ENCODE results near the gene NKD2. TPM values are rescaled to one million over a fixed set of nuclear protein-coding genes. Genes with fewer than 3 reads are reported as not detected.
"Not testable (repeated sequence)": the region's sequence is repeated elsewhere in the genome, so short reads cannot be mapped to it uniquely, and the experiment has no call there.

The NKD2 gene, protein sequence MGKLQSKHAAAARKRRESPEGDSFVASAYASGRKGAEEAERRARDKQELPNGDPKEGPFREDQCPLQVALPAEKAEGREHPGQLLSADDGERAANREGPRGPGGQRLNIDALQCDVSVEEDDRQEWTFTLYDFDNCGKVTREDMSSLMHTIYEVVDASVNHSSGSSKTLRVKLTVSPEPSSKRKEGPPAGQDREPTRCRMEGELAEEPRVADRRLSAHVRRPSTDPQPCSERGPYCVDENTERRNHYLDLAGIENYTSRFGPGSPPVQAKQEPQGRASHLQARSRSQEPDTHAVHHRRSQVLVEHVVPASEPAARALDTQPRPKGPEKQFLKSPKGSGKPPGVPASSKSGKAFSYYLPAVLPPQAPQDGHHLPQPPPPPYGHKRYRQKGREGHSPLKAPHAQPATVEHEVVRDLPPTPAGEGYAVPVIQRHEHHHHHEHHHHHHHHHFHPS
- 4.3 TPM in 1 of 2 replicates, not detected in the other for total RNA-seq (2014; rRNA removed; shearing (Covaris generic))

DNA sequence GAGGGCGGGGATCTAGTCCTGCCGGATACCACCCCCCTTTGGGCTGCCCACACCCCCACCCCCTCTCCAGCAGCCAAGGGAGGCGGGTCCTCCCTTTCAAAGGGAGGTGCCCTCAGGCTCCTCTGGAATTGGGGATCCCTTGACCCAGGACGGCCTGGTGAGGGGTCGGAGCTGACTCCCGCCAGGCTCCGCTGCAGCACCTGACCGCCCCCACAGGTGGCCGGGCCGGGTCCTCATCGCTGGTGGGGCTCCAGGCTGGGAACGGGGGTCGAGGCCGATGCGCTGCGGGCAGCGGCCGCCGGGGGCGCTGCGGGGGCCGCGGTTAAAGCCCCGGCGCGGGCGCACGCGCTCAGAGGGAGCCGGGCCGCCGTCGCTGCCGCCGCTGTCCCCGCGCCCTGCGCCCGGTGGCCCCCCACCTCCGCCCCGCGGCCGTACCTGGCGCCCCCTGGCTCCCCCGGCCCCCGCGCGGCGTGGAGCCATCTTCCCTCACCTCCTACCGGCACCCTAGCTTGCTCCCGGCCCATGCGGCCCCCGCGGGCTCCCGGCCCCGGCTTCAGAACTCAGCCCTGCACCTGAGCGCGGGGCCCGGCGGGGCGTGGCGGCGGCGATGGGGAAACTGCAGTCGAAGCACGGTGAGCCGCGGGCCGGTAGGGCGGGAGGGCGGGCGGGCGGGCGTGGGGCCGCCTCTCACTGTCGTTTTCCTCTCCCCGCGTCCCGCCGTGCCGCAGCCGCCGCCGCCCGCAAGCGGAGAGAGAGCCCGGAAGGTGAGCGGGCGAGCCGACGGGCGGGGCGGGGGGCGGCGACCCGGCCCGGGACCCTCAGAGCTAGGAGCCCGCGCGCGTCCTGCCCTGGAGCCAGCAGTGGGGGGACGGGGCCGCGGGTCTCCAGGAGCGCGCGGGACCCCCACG lies at the start of gene NKD2:
Gene NKD2, plus strand, starts transcription at position 352 of the 908 bp plus-strand sequence. Its CDS starts 256 bp downstream, at position 608.
- no peak for DNase-seq (ENCODE audit: low spot score)

DNA sequence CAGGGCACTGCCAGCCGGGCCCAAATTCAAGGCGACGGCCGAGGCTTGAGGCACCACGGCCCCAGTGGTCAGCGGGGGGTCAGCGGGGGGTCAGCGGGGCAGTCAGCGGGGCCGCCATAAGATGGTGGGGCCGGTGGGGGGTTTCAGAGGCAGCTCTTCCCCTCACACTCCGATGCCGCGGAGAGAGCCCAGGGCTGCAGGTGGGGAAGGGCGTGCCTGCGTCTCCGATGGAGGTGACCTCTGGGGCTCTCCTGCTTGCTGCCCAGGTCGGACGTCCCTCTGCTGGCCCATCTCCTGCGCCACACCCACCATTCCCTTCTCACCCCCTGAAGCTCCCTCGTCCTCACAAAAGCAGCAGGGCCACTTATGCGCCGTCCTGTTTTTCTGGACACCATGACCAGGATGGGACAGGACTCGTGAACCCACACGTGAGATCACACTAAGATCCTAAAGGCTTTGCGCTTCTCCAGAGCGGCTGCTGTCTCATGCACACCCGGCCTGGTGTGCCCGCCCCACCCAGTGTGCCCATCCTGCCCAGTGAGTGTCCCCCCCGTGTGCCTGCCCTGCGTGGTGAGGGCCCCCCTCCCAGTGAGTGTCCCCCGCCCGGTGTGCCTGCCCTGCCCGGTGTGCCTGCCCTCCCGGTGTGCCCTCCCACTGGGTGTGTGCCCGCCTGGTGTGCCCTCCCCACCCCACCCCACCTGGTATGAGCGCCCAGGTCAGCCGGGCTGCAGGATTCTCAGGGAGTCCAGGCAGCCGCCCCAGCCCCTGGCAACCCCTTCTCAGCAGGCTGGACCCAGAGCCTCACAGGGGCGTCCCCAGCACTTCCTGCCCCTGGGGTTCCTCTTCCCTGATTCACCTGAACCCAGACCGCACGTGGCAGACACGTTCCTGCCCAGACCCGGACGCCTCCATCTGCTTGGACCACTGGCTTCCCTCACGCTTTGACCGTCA lies 48.7 kb upstream of the NKD2 start:
- no peak for DNase-seq (ENCODE audit: low spot score)

DNA sequence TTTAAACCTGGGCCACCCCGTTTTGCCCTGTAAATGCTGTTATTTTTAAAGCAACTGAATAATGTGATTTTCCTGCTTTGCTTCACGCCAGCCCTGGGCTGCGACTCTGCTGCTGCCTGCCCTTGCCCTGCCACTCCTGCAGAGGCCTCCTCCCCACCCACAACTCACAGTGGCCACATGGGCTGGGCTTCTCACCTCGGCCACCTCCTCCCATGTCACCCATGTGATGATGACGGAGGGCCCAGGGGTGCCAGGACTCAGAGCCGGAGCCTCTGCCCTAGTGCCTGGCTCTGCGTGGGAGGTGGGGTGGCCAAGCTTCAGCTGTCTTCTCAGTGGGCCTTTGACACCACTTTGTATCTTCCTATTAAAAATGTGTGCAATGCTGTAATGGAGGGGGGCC lies 48.1 kb upstream of the NKD2 start:
- DNase-seq (ENCODE audit: low spot score) = no peak

DNA sequence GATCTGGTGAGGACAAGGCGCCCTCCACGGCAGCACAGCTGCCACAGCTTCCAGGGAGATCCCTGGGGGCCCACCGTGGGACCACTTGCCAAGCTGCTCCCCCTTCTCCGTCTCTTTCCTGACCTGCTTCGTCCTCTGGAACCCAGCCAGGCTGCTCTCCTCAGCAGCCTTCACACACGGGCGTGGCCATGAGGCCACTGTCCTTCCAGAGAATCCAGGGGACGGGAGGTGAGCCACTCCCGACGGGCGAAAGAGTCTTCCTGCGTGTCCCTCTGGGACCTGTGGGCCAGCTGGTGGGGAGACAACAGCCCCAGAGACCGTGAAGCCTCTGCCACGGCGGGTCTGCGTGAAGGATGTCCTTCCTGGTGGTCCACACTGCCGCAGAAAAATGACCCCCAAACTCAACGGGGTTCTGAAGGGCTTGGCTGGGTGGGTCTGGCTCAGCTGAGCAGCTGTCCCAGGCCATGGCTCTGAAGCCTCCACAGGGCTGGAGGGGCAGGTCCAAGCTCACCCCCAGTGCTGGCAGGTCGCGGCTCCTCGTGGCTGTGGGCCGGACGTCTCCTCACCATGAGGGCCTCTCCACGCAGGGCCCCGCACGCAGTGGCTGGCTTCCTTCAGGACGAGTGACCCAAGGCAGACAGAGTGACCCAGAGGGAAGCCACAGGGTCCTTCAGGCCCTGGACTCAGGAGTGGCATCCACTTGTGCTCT lies 47.4 kb upstream of the NKD2 start:
- no peak for DNase-seq (ENCODE audit: low spot score)

DNA sequence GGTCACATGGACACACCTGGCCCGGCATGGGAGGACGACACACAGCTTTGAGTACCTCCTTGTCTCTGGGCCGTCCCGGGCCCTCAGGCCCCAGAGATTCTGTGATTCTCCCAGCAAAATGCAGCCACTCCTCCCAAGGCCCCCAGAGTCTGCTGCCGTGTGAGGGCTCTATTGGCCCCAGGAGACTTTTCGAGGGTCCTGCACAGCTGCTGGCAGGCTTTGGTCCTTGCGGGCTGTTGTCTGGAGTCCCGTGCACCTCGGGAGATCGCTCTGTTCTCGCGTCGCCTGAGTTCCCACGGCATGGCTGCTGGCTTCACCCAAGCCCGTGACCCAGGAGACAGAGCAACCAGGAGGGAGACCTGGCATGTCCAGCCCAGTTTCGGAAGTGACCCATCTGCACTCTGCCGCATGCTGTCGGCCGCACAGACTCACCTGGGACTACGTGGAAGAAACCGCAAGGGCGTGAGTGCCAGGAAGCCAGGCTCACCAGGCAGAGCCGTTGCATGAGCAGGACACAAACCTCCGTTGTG lies 46.8 kb upstream of the NKD2 start:
- DNase-seq (ENCODE audit: low spot score) = no peak

DNA sequence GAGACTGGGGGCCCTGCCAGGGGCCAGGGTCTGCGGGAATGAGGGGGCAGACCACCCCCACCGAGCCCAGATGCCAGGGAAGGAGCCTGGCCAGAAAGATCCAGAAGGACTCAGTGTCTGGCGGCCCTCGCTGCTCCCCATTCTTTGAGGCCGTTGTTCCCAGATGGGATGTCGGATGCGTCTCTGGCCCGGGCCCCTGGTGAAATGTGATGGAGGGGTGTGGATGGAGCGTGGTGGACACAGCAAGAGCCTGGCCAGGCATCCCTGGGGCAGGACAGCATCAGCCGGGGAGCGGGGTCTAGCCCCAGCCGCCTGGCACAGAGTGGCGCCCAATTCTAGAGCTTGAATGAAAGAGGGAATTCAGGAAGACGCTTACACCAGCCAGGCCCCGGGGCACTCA lies 46.2 kb upstream of the NKD2 start:
- DNase-seq (ENCODE audit: low spot score) = no peak

DNA sequence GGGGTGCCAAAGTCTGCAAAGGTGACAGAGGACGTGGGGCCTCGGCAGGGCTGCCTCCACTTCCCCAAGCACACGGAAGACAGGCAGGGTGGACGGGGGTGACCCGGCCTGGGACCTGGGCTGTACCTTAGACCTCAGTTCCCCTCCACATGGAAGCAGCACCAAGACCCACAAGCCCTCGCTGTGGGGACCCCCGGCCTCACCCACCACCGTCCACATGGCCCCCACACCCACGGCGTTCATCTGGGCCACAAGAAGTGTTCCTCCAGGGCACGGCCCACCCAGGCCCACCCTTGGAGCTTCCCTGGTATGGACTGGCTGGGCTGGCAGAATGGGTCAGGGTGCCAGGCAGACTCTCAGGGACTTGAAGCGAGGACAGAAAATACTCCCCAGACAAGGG lies 45.8 kb upstream of the NKD2 start:
- no peak for DNase-seq (ENCODE audit: low spot score)

DNA sequence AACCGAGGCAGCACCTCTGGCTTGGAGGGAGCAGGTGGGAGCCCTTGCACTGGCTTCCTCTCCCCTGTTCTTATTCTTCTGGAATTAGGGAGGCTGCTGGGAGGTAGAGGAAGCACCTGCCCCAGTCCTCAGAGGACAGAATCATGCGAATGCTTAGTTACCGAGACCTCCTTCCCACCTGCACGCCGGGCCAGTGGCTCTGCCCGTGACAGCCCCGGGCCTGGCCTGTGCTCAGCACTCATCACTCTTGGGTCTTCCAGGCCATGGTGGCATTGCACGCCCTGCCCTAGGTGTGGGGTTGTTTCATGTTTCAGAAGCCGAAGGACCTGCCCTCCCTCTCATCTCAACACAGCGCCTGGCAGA lies 45.3 kb upstream of the NKD2 start:
- DNase-seq (ENCODE audit: low spot score) = no peak

DNA sequence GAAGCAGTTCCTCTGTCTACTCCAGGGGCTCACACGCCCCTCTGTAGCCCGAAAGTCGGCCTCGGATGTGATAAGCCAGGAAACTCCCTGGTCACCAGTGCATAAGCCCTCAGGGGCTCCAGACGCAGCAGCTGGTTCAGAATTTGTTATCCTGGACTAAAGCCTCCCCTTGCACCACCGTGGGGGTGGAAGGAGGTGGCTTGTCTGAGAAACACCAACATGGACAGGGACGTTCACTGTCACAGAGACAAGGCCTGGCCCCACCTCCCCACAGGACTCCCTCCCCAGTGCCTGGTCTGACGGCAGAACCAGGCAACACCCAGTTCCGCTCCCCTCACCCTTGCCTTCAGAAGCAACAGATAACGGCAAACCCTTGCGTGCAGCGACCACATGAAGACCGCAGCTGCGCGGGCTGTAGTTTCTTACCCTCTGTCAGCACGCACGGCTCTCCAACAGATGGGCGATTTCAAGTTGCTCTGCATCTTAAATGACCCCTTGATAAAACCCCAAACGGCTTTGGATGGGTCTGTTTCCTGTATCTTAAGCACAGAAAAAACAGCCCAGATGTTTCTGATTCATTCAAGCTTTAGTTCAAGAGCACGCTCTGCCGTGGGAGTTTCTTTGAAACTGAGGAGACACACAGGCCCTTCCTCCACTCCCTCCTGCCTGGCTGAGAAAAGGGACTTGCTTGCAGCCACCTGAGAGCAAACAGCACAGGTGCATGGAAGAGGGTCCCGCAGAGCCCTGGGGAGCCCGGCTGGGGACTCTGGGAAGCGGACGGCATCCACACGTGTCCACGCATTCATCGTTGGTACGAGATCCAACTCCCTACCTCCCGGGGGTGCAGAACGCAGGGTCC lies 44.7 kb upstream of the NKD2 start:
- DNase-seq (ENCODE audit: low spot score) = no peak

DNA sequence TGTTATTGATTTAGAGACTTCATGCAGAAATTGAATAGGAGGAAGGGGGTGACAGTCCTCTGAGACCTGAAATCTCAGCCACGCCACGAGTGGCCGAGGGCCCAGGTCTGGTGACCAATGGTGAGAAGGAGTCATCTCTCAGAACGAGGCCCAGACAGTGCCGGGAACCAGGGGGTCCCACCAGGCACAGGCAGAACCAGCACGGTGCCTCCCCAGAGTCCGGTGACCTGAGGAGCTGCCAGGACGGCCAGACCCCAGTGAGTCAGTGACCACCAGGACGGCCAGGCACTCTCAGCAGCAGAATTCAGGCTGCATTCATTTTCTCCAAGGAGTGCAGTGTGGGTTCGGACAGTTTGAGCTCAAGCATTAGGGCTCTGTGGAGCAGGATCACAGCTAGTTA lies 43.8 kb upstream of the NKD2 start:
- DNase-seq (ENCODE audit: low spot score) = no peak

DNA sequence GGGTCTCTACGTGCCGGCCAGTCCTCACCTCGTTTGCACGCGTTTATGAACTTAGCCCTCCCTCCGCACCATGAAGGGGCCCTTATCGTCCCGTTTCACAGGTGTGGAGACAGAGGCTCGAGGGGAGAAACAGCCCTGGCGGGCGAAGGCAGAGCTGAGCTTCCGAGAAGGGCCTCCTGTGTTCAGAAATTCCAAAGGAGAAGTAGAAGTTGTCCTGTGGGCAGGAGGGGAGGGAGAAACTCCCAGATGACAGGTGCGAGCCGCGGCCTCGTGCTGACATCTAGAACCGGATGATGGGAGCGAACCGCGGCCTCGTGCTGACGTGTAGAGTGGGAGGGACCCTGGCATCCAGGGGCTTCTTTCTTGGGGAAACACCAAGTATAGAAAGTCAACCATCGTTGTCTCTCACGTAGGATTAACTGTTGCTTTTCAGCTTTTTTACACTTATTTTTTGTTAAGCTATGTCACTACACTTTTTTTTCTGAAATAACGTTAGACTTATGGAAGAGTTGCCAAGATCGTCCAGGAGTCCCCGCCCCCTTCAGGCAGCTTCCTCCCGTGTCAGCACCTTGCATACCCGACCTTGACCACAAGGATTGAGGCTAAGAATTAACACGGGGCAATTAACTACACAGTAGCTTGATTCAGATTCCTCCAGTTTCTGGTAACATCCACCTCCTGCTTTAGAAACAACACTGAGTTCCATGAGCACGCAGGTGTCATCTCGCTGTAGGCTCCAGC lies 42.8 kb upstream of the NKD2 start:
- DNase-seq (ENCODE audit: low spot score) = no peak

DNA sequence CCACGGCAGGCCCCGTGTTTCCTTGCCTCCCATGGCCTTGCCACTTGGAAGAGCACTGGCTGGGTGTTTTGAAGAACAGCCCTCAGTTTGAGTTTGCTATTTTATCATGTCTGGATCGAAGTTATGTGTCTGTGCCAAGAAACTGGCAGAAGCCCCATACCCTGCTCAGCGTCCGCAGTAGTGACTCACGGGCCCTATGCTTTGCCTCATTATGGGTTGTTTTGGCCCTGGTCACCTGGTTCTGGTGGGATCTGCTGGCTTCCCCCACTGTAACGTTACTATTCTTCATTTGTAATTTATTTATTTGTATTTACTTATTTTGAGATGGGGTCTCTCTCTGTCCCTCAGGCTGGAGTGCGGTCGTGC lies 42.3 kb upstream of the NKD2 start:
- no peak for DNase-seq (ENCODE audit: low spot score)

DNA sequence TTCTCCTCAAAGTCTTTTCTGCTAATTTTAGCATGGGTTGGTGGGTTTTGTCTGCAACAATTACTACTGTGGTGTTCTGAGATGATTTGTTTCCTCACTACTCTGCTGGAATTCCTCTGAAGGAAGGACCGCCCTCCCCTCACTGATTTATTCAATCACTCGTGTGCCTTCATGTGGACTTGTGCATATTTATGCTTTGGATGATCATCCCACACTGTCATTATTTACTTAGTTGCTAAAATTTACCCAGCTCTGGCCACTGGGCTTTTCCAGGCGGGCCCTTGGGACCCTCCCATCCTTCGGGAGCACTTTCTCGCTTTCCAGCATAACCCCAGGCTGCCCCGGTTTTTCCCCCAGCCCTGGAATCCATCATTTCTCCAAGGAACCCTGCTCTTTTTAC lies 41.7 kb upstream of the NKD2 start:
- no peak for DNase-seq (ENCODE audit: low spot score)

DNA sequence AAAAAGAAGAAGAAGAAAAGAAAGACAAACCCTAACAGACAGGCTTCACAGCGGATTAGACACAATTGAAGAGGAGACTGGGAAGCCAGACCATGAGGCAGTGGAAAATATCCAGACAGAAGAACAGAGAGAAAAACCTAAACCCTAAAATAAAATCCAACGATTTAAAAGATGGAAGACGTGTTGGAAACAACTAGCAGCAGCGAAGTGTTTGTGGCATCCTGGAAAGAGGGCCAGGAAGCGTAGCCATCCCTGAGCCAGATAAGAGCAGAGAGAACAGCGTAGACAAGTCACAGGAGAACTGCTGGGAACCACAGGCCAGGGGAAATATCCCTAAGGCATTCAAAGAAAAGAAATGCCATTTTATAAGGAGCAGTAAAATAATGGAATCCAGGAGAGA lies 39.7 kb upstream of the NKD2 start:
- no peak for DNase-seq (ENCODE audit: low spot score)

DNA sequence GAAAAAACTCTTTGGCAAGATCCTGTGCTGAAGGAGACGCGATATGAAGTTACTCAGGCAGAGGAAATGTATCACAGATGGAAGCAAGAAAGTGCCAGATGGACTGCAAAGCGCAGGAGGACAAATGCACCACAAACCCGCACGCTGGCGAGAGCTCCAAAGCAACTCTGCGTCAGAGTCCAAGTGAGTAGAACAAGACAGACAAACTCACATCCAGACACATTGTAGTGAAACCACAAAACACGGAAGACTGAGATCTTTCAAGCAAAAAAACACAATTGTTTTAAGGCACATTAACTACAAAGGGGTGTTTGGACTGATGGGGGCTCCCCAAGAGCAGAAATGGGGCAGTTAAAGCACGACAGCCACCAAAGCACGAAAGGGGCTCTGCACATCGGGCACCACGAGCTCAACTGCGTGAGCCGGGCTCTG lies 39.2 kb upstream of the NKD2 start:
- no peak for DNase-seq (ENCODE audit: low spot score)

DNA sequence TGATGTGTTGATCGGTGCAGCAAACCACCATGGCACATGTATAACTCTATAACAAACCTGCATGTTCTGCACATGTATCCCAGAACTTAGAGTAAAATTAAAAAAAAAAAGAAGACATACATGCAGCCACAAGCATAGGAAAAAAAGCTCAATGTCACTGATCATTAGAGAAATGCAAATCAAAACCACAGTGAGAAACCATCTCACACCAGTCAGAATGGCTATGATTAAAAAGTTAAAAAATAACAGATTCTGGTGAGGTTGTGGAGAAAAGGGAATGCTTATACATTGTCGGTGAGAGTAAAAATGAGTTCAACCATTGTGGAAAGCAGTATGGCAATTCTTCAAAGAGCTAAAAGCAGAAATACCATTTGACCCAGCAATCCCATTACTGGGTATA lies 36.0 kb upstream of the NKD2 start:
- not testable (repeated sequence) for DNase-seq (ENCODE audit: low spot score)

DNA sequence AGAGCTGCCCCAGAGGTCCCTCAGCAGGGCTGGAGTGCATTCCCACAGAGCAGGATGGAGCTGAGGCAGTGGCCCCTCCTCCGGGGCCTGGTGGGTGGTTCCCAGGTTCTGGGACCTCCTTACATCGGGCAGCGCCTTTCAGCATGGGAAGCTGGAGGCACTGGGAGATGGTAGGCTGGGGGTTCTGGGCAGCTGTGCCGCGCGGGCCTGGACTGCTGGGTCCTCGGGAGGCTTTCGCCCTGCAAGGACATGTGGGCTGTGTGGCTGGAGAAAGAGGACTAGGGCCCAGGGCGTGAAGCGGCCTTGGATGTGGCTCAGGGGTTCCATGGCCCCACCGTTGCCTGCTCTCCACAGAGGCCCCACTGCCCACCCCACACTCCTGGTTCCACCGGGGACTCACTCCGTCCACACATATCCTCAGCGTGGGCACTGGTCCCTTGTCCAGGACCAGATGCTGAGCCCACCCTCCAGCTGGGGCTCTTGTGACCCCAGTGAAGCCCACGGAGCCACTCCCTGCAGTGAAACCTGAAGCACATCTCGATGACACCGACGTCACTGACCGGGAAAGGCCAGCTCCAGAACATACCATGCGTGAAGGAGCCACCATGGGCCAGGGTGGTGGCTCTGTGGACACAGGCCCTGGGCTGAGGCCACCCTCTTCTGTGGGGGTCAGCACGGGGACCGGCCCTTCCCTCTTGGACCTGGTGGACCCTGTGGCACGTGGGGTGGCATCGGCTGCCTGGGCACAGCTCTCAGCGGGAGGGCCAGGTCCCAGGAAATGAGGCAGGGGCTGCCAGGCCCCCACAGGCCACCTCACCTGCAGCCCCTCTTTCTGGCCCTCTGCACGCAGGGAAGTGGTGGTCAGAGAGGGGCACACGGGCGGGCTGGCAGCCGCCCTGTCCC lies 31.5 kb upstream of the NKD2 start:
- DNase-seq (ENCODE audit: low spot score) = no peak

DNA sequence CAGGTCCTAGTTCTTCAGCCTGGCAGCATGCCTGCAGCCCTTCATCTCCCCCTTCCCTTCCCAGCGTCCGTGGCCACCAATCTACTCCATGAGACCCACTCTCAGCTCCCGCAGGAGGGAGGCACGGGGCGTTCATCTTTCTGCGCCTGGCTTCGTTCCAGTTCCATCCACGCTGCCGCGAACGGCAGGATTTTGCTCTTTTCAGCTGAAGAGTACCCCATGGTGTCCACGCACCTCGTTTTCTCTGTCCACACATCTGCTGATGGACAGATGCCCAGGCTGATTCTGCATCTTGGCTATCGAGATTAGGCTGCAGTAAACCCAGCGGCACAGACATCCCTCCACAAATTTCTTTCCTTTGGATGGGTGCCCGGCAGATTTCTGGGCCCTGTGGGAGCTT lies 30.5 kb upstream of the NKD2 start:
- no peak for DNase-seq (ENCODE audit: low spot score)
